ENCODE data around the gene CNTNAP5. TPM values are rescaled to one million over a fixed set of nuclear protein-coding genes. Genes with fewer than 3 reads are reported as not detected.

CNTNAP5 gene
- total and polyA plus RNA-seq, 2 of the 8 experiments (the other 6 are each of a cell fraction or from before 2014, with no cell fraction given): 0.11 to 0.76 TPM

DNA sequence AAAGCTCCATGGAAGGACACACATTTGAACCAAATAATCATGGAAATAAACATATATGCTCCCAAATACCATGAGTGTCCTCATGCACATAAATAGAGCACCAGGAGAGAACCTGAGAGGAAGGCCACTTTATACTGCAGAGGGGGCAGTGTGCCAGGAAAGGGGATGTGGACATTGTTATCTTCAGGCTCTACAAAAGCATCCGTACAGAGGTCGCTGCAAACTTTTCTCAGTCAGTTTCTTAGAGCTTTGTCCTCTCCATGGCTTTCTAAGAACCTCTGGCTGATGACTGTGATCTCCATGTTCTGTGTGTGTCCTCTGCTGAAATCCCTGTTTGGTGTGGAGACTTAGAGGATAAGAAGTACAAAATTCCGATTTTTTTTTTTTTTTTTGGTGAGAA, 515.7 kb downstream of the CNTNAP5 start:
- H3K4ac ChIP-seq (replicated peaks; ENCODE audit: insufficient read length, low read depth, low read length): no peak overlapping the region
- no peaks in the 10 kb centered on the region for H3K23me2 ChIP-seq (ENCODE audit: low read depth, low read length)
- H3K79me2 ChIP-seq (ENCODE audit: control insufficient read depth in 1 of 2, insufficient read depth in 2 of 2, low read length in 2 of 2): no peaks in the 10 kb centered on the region
- H2BK15ac ChIP-seq (ENCODE audit: low read length): no peak overlapping the region
- H3K23ac ChIP-seq (ENCODE audit: insufficient read length): no peak overlapping the region
- no peak overlapping the region for H3K56ac ChIP-seq (replicated peaks; ENCODE audit: insufficient read length, low read depth, low read length)
- no peak overlapping the region for H4K91ac ChIP-seq (replicated peaks; ENCODE audit: insufficient read length, low read length)
- no peaks in the 10 kb centered on the region for H3K27me3 ChIP-seq (replicated peaks in 1 of 4; ENCODE audit: control insufficient read depth in 3 of 4, extremely low read depth in 1 of 4, insufficient read depth in 3 of 4, low read length in 3 of 4)
- ChIA-PET POLR2A (ENCODE audit: partially characterized antibody) (no interaction called here), CTCF (ENCODE audit: partially characterized antibody) (interaction anchor here (0.7 to 3.1 kb wide), 3 partner anchors 11 to 435 kb away, joined by 3 to 14 read pairs (median 4); no protein-coding TSS in a partner anchor)
- no peak overlapping the region for H3K4me2 ChIP-seq (ENCODE audit: insufficient read depth in 1 of 2, low read depth in 2 of 2, low read length in 2 of 2)
- FAIRE-seq (no peak), DNase-seq (ENCODE audit: low read depth in 1 of 2, low spot score in 2 of 2) (no peak)
- H2BK5ac ChIP-seq (ENCODE audit: low read depth, low read length): no peak overlapping the region
- H3K14ac ChIP-seq (ENCODE audit: insufficient read length): no peak overlapping the region
- H3K9ac ChIP-seq (replicated peaks in 1 of 4; ENCODE audit: extremely low read depth in 1 of 4, low read depth in 3 of 4, low read length in 3 of 4): no peak overlapping the region
- no peak for TF ChIP-seq MAFK (IDR thresholded peaks at IDR 0.05; ENCODE audit: low read depth, low read length)
- TF ChIP-seq TBP (IDR thresholded peaks at IDR 0.05; ENCODE audit: low read depth, low read length): no peak
- no peak for TF ChIP-seq SIX5 (IDR thresholded peaks at IDR 0.05; ENCODE audit: low read depth, low read length)
- TF ChIP-seq CBX5 (IDR thresholded peaks at IDR 0.05; ENCODE audit: low read depth, low read length): no peak
- no peak for TF ChIP-seq TCF12 (IDR thresholded peaks at IDR 0.05; ENCODE audit: low read depth, low read length)
- no peak for TF ChIP-seq ASH2L (IDR thresholded peaks at IDR 0.05; ENCODE audit: low read length)
- no peak for TF ChIP-seq CHD1 (IDR thresholded peaks at IDR 0.05; ENCODE audit: low read depth, low read length)
- no peak for TF ChIP-seq POLR2AphosphoS5 (IDR thresholded peaks at IDR 0.05; ENCODE audit: low read depth, low read length)
- TF ChIP-seq GABPA (IDR thresholded peaks at IDR 0.05; ENCODE audit: borderline replicate concordance, insufficient read depth, low read length): no peak
- TF ChIP-seq SIRT6 (IDR thresholded peaks at IDR 0.05; ENCODE audit: low read length): no peak
- no peak for TF ChIP-seq RAD21 (IDR thresholded peaks at IDR 0.05 in 1 of 2, conservative IDR thresholded peaks at IDR 0.05 in 1 of 2; ENCODE audit: low read depth in 2 of 2, low read length in 2 of 2)
- no peaks in the 10 kb centered on the region for H4K20me1 ChIP-seq (replicated peaks in 1 of 2; ENCODE audit: control insufficient read depth in 1 of 2, insufficient read depth in 2 of 2, low read length in 2 of 2)
- H3K79me1 ChIP-seq (ENCODE audit: low read depth, low read length): no peaks in the 10 kb centered on the region
- no peak overlapping the region for H2AK5ac ChIP-seq (ENCODE audit: low read depth, low read length)
- no peak overlapping the region for H3K18ac ChIP-seq (ENCODE audit: extremely low read depth, low read length)
- no peak overlapping the region for H4K5ac ChIP-seq (ENCODE audit: insufficient read length, low read depth, low read length)
- no peak overlapping the region for H4K8ac ChIP-seq (ENCODE audit: extremely low read depth, insufficient read depth, low read length)
- no peaks in the 10 kb centered on the region for H3K4me1 ChIP-seq (replicated peaks in 1 of 4; ENCODE audit: control insufficient read depth in 3 of 4, insufficient read depth in 4 of 4, low read length in 3 of 4)
- no peak overlapping the region for H2AFZ ChIP-seq (ENCODE audit: low read length)
- no peaks in the 10 kb centered on the region for H3K9me3 ChIP-seq (ENCODE audit: insufficient read depth in 2 of 2, low read depth in 1 of 2, low read length in 1 of 2)
- 93% methylated on average over 3 of the region's 3 CpGs; no CpG with 5 or more reads in 1 of the 2 experiments for WGBS, 2 experiments (ENCODE audit: extremely low coverage in 1 of 2, insufficient coverage in 1 of 2, insufficient read length in 1 of 2, insufficient replicate concordance in 2 of 2, low coverage in 1 of 2, low lambda C conversion rate in 2 of 2, missing lambda C conversion rate in 1 of 2)
- no peak overlapping the region for H2BK120ac ChIP-seq (replicated peaks; ENCODE audit: low read depth, low read length)
- H3K4me3 ChIP-seq (ENCODE audit: extremely low read depth in 1 of 4, insufficient read depth in 2 of 4, low read depth in 3 of 4, low read length in 4 of 4): no peak overlapping the region
- H3K36me3 ChIP-seq (ENCODE audit: control insufficient read depth in 2 of 4, insufficient read depth in 4 of 4, low read length in 3 of 4): no peaks in the 10 kb centered on the region
- H3K27ac ChIP-seq (ENCODE audit: low read depth, low read length): no peak overlapping the region
- no peak overlapping the region for H2BK12ac ChIP-seq (ENCODE audit: low read depth, low read length)
- H2BK20ac ChIP-seq (ENCODE audit: low read length): no peak overlapping the region

Measured in H1 (cell line).